Measurements from ENCODE around the gene SGSM1.
A peak's percentile ranks its signal among the peaks of the same experiment; 100 is the strongest.

The SGSM1 gene

GRCh38 chr22:24789516-24789915, 16.5 kb upstream of the SGSM1 start:
- Histone ChIP-seq H3K9me3 (ENCODE audit: control insufficient read depth, insufficient read depth, low read depth, low read length) (no peaks in the 10 kb centered on the region), H3K4me1 (ENCODE audit: control insufficient read depth, insufficient read depth, low read length) (no peaks in the 10 kb centered on the region), H3K27ac (ENCODE audit: extremely low read depth, low read depth, low read length) (no peak overlapping the region), H3K36me3 (ENCODE audit: control insufficient read depth in 2 of 2, insufficient read depth in 1 of 2, low read length in 2 of 2) (no peaks in the 10 kb centered on the region), H3K4me3 (ENCODE audit: low read depth, low read length) (no peak overlapping the region)
- ChIA-PET POLR2A (interaction anchor here (0.7 kb wide), 1 partner anchor 53 kb away, joined by 4 read pairs; no protein-coding TSS in a partner anchor), CTCF (interaction anchor here (0.7 to 6.2 kb wide), 4 partner anchors 12 to 267 kb away, joined by 3 to 40 read pairs (median 4); no protein-coding TSS in a partner anchor)
- TF ChIP-seq ZNF16 (tag by site-specific recombination; IDR thresholded peaks at IDR 0.05; ENCODE audit: low read depth) = no peak
- TF ChIP-seq ZNF629 (tag by site-specific recombination; IDR thresholded peaks at IDR 0.05) = no peak
- TF ChIP-seq ZNF473 (tag by site-specific recombination; IDR thresholded peaks at IDR 0.05) = no peak
- no peak for TF ChIP-seq WT1 (tag by site-specific recombination; IDR thresholded peaks at IDR 0.05)
- TF ChIP-seq KLF8 (tag by site-specific recombination; IDR thresholded peaks at IDR 0.05) = no peak
- no peak for TF ChIP-seq ZBTB21 (tag by site-specific recombination; IDR thresholded peaks at IDR 0.05)
- no peak for TF ChIP-seq ZNF777 (tag by site-specific recombination; IDR thresholded peaks at IDR 0.05; ENCODE audit: borderline replicate concordance)
- no peak for TF ChIP-seq ZNF658 (tag by site-specific recombination; IDR thresholded peaks at IDR 0.05)
- TF ChIP-seq ZNF112 (tag by site-specific recombination; IDR thresholded peaks at IDR 0.05) = no peak
- no peak for TF ChIP-seq ZSCAN5A (tag by site-specific recombination; IDR thresholded peaks at IDR 0.05)
- TF ChIP-seq ZFP41 (tag by site-specific recombination; IDR thresholded peaks at IDR 0.05; ENCODE audit: borderline replicate concordance) = no peak
- no peak for TF ChIP-seq ZNF654 (tag by site-specific recombination; IDR thresholded peaks at IDR 0.05; ENCODE audit: low read depth)
- TF ChIP-seq ZNF76 (tag by site-specific recombination; IDR thresholded peaks at IDR 0.05; ENCODE audit: borderline replicate concordance, low read depth) = no peak
- no peak for TF ChIP-seq ZNF280C (tag by site-specific recombination; IDR thresholded peaks at IDR 0.05)
- TF ChIP-seq ZBTB6 (tag by site-specific recombination; IDR thresholded peaks at IDR 0.05) = no peak
- no peak for TF ChIP-seq ZNF501 (tag by site-specific recombination; IDR thresholded peaks at IDR 0.05)
- TF ChIP-seq ZNF785 (tag by site-specific recombination; IDR thresholded peaks at IDR 0.05) = no peak
- TF ChIP-seq ZNF26 (tag by site-specific recombination; IDR thresholded peaks at IDR 0.05) = no peak

GRCh38 chr22:24791362-24791761, 14.6 kb upstream of the SGSM1 start:
- no peak for TF ChIP-seq GLIS1 (tag by site-specific recombination; IDR thresholded peaks at IDR 0.05)
- peak; percentile 41; the same call in 1 of the 2 replicates for TF ChIP-seq PRDM1 (tag by site-specific recombination; IDR thresholded peaks at IDR 0.05)

More at GRCh38 chr22:24791362-24791761, 14.6 kb upstream of the SGSM1 start:
- CTCF ChIA-PET = interaction anchor here (1.2 to 6.2 kb wide), 3 partner anchors 11 to 257 kb away, joined by 3 to 40 read pairs (median 7); no protein-coding TSS in a partner anchor
- POLR2A ChIA-PET = no interaction called here
- Histone ChIP-seq H3K36me3 (ENCODE audit: control insufficient read depth in 2 of 2, insufficient read depth in 1 of 2, low read length in 2 of 2) (no peaks in the 10 kb centered on the region), H3K9me3 (ENCODE audit: control insufficient read depth, insufficient read depth, low read depth, low read length) (no peaks in the 10 kb centered on the region), H3K27ac (ENCODE audit: extremely low read depth, low read depth, low read length) (no peak overlapping the region), H3K4me1 (ENCODE audit: control insufficient read depth, insufficient read depth, low read length) (no peaks in the 10 kb centered on the region), H3K4me3 (ENCODE audit: low read depth, low read length) (no peak overlapping the region)
